Kidney epithelial cell (primary cell): ENCODE results near the gene BOLA3. TPM values are rescaled to one million over a fixed set of nuclear protein-coding genes. Genes with fewer than 3 reads are reported as not detected.

ENCODE experiments used
- DNase-seq: peaks from one replicate; pipeline ENCODE4 v3.0.0-alpha.2; 2010; ENCODE audit warnings: low read depth
- H3K27me3 ChIP-seq: 2 replicates; pipeline ENCODE4 v1.6.0; 2011; ENCODE audit warnings: low read length; ENCODE audit not compliant: control insufficient read depth, insufficient read depth
- H3K36me3 ChIP-seq: 2 replicates; pipeline ENCODE4 v1.5.1; 2011; ENCODE audit warnings: low read length; ENCODE audit not compliant: control insufficient read depth, insufficient read depth
- H3K4me3 ChIP-seq: 2 replicates; pipeline ENCODE4 v1.5.1; 2011; ENCODE audit warnings: low read depth, mild to moderate bottlenecking, control low read depth, low read length
- CTCF ChIP-seq: IDR thresholded peaks from 2 replicates; pipeline ENCODE4 v1.5.1; 2011; ENCODE audit warnings: mild to moderate bottlenecking, moderate library complexity, low read length, control low read depth, inconsistent platforms; ENCODE audit not compliant: insufficient read depth, poor library complexity, severe bottlenecking
- total RNA-seq: library from RNA; depleted of rRNA; stranded (reverse); fragments of >200 nt; gene quantifications from 2 replicates; pipeline ENCODE4 v1.2.3, GENCODE V29; 2015

Gene BOLA3
- total RNA-seq, 1 donor from 2014 or later, result 78.8 TPM

- TF ChIP-seq CTCF, result no peak
- Histone ChIP-seq H3K4me3 (no peak overlapping the region), H3K36me3 (no peaks in the 10 kb centered on the region), H3K27me3 (no peaks in the 10 kb centered on the region)
- DNase-seq, result no peak
These were observed 15.2 kb upstream of the BOLA3 start for GRCh38 chr2:74162951-74163350.

GRCh38 chr2:74155830-74156229, 8.1 kb upstream of the BOLA3 start:
- H3K36me3 ChIP-seq, result no peaks in the 10 kb centered on the region

GRCh38 chr2:74152954-74153353, 5.2 kb upstream of the BOLA3 start:
- H3K36me3 ChIP-seq, result no peaks in the 10 kb centered on the region
- no peaks in the 10 kb centered on the region for H3K27me3 ChIP-seq
- TF ChIP-seq CTCF, result no peak
- H3K4me3 ChIP-seq, result no peak overlapping the region
- DNase-seq, result no peak

More at GRCh38 chr2:74155830-74156229, 8.1 kb upstream of the BOLA3 start:
- no peak for DNase-seq
- no peak overlapping the region for H3K4me3 ChIP-seq
- H3K27me3 ChIP-seq, result no peaks in the 10 kb centered on the region
- no peak for TF ChIP-seq CTCF

- Histone ChIP-seq H3K27me3 (no peaks in the 10 kb centered on the region), H3K36me3 (no peaks in the 10 kb centered on the region), H3K4me3 (no peak overlapping the region)
- no peak for TF ChIP-seq CTCF
- no peak for DNase-seq
These were observed 2.0 kb upstream of the BOLA3 start for GRCh38 chr2:74149570-74150319.

- H3K36me3 ChIP-seq, result peaks cover 1% of the 10 kb centered on the region
- DNase-seq, result no peak
- no peak for TF ChIP-seq CTCF
These were observed 1.5 kb upstream of the BOLA3 start for GRCh38 chr2:74149247-74149525.

More at GRCh38 chr2:74149247-74149525, 1.5 kb upstream of the BOLA3 start:
- Histone ChIP-seq H3K27me3 (no peaks in the 10 kb centered on the region), H3K4me3 (no peak overlapping the region)
